Measurements from ENCODE around the gene DMD.
"Not testable (repeated sequence)": the region's sequence is repeated elsewhere in the genome, so short reads cannot be mapped to it uniquely, and the experiment has no call there.

Gene DMD

DNA sequence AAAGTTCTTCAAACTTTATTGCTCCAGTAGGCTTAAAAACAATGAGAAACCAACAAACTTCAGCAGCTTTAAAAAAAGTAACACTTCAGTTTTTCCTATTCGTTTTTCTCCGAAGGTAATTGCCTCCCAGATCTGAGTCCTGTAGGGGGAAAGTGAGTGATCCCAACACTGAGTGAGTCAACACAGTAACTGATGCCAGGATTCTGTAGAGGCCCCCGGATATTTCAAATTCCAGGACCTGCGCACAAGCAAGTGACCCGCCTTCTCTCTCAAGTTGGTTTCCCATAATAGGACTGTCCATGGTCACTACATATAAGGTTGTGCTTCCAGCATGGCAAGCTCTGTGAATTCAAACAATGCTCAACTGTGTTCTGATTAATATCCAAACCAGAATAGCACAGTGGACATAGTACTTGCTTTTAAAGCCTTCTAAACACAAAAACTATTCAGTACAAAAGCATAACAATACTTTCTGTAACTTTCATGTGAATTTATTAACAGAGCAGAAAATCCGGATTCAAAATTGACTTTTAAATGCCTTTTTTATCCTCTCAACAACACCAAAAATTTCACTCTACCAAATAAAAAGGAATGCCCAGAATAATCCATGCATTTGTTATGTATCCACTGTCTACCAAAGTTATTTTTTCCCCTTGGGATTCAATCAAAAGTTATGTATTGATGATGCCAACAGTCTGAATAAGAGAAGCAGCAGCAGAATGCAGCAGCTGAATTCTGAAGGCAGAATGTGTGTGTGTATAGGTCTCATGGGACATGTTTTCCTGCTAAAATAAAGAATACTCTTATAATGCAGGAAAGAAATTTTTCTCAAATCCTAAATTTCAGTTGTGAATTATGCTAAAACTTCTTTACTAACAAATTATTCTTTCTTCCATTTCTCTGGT is at the start of gene DMD:
TSS of gene DMD (minus strand) at position 194 of the 905 bp plus-strand sequence. CDS start 237 bp downstream, outside the sequence.
- DNase-seq = no peak

DNA sequence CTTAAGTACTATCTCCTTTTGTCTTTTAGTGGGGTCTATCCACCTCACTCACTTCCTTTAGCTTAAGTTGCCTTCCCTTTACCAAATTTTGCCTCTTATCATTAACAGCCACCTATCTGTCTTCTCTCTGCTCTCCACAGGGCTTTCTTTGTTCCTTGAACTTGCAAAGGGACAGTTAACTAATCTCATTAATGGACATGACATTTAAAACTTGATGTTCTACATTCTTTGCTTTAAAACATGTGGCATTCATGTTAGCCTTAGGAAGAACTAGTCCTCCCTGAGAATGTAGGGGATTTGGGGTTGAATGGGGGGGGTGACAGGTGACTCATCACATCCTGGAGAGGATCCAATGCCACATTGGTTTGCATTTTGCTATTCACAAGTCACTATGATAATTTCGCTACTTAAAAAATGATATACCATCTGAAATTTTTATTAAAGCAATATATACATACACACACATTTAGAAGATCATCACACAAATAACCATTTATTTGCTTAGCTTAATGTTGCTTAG is 41.0 kb upstream of the DMD start:
- DNase-seq = no peak

- DNase-seq = no peak
Measured at GRCh38 chrX:33218819-33219218, 7.5 kb upstream of the DMD start.

DNA sequence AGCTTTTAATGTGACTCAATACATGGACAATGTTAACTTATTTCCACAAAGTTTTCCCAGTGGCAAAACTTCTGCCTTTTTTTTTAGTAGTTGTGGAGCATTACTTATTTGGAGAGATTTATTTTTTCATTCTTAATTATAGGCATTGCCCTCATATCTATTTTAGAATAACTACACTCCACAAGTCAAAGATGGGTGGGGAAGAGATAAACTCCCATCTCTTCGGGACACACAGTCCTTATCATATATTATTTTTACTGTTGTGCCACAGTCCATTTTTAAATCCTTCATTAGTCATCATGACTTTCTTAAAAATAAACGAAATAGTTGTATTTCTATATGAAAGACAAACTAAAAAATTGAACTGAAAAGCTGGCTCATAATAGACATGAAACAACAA is 1.2 kb downstream of the DMD start:
- no peak for DNase-seq

DNA sequence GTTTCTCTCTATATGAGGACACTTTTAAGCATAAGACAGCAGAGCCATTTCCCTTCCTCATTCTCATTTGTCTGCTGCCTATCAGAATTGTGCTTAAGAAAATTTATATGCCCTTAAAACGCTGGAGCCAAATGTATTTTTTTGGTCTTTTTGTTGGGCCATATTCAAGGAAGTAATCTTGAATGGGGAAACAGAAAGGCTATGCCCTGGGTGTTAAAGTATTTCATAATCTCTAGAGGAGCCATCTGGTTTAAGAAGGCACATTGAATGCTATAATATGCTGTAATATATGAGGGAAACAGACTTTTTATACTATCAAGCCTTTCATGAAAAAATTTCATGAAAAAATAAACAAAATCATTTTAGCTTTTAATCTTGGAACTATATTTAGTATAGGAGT is 4.3 kb downstream of the DMD start:
- no peak for DNase-seq

DNA sequence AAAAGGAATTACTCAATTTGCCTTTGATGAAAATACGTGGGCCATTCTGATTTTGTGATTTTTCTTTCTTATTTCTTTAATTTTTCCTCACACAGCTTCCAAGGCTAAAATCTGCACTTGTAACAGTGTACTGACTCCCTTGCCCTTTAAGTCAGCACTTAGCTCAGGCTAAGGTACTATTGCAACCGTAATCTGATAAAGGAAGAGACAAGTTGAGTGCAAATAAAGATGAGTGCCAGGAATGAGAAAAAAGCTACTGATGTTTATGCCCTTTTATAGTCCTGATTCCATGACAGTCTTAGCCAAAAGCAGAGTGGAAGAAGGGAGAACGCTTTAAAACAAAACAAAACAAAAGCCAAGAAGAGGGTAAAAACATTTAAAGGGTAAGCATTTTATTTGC is 6.0 kb downstream of the DMD start:
- no peak for DNase-seq

DNA sequence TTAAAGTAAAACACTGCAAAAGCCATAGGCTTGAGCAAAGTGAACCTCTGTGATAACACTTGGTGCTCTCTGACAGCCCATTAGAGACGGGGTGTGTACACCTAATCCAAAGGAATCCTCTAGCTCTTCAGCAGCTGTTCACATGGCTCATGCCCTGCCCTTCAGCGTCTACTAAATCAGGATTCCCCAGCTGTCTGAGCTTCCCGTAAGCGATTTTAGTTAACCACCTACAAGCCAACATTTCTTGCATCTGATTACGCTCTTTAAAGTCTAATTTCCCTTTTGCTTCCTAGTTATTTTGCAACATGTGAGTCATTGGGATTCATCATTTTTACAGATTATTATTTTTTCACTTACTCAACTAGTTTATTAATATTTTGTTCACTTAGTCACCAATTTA is 6.5 kb downstream of the DMD start:
- no peak for DNase-seq

DNA sequence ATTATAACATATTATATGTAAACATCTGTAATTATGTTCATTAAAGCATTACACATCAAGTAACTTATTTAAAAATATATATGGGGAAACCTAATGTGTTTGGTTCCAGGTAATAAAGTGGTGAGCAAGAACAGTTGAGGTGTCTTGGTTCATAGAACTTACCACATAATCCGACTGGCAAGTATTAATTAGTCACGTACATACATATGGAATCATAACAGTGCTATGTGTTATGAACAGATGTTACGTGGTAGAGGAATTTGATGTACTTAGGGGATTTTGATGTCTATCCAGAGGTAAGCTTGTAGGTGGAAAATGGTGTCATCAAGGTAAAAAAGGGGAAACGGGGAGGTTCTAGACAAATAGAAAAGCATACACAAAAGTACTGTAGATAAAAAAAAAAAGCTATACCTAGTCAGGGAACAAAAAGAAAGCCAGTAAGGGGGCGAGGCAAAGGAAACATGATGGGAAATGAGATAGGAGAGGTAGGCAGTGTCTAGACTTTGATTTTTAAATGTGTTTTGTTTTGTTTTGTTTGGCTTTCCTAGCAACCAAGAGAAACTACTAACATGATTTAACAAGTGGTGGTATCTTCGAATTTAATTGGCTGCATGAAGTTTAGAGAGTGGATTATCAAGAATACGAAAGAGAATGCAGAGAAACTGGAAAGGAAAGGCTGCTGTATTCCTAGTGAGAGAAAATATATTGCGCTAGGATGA is 12.6 kb downstream of the DMD start:
- no peak for DNase-seq

DNA sequence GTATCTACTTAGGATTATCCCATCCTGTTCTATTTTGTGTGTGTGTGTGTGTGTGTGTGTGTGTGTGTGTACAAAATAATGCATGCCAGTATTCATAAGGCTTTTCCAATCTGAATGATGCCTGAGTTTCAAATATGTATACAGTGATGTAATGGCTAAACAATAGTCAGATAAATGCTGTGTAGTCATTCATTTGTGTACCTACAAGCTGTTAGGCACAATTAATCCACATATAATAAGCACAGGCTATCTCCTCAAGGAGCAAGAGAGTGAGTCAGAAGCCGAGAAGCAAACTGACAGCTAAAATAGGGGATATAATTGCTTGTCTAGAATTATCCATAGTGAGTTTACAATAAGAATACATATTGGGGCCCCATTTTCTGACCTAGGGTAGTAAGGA is 15.7 kb downstream of the DMD start:
- DNase-seq = no peak

DNA sequence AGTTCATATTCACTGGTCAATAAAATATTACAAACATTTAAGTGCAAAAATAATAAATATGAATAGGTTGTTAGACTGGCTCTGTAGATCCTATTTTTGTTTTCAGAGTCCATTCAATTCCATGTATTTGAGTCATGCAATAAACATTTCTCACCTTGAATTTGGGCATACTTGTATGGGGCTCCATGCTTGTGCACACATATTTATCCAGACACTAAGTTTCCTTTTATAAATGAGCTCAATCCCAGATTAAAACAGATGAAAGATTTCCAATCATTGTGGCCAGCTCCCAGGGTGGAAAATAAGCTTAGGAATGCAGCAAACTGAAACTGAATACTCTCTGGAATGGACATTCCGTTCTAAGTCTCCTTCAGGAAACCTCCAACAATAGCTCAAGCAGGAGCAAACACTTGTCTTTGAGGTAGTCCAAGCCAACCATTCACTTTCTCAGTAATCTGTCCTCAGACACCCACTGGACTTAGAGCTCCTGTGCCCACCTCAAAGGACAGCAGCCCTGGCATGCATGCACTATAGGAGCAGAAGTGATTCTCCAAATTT is 16.4 kb downstream of the DMD start:
- no peak for DNase-seq

DNA sequence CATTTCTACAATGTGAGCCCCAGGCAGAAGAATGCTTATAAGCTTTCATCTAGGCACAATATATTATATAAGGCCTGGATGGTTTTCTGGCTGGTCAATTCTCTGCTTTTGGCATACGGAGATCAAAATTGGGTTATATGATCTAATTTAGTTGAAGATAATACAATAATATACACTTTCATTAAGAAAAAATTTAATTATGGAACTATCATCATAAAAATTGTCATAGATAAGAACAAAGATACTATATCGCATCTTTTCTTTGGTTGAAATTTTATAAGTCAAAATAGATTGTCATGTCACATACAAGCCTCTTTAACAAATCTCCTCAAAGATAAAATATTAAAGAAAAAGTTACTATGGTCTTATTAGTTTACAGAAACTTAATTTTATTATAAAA is 17.1 kb downstream of the DMD start:
- DNase-seq = no peak

DNA sequence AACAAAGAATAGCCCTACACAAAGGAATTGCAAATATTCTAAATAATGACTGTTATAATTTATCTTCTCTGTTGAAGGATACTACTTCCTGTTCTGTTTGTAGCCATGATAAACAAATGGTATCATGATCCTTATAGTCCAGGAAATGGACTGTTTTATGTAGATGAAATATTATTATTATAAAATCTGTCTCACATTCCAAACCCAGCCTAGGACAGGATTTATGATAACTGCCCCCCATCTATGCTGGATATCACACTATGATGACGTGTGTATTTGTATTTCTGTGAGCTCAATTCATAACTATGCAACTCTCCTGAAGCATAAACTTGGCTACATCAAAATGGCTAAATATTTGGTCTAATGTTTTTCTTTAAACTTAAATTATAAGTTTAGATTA is 21.3 kb downstream of the DMD start:
- no peak for DNase-seq

DNA sequence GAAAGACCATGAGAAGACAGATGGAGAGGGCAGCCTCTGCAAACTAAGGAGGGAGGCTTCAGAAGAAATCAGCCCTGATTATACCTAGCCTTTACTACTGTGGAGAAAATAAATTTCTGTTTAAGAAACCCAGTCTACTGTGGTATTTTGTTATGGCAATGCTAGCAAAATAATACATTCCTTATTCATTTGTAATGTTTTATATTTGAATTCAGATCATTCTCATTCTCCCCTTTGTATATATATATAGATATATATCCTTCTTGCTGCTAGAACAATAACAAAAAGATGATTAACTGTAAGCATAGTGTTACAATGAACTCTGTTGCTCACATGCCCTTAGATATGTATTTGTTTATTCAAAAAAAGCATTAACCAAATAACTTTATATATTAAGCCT is 22.5 kb downstream of the DMD start:
- DNase-seq = no peak

DNA sequence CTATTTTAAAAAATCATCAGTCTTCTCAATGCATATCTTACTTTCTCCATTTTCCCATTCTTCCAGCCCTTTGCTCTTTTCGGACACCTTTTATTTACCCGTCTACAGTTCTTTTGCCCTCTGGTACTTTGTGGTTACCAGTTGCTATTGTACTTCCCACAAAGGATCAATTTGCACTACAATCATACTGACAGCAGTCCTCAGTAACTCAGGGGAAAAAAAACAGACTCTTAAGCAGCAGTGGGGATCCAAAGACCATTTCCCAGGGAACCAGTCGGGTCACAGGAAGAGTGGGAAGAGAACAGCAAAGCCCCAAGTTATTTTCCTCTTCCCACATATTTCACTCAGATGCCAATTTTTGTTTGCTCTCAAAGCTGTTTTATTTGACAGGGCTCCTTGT is 23.1 kb downstream of the DMD start:
- no peak for DNase-seq

DNA sequence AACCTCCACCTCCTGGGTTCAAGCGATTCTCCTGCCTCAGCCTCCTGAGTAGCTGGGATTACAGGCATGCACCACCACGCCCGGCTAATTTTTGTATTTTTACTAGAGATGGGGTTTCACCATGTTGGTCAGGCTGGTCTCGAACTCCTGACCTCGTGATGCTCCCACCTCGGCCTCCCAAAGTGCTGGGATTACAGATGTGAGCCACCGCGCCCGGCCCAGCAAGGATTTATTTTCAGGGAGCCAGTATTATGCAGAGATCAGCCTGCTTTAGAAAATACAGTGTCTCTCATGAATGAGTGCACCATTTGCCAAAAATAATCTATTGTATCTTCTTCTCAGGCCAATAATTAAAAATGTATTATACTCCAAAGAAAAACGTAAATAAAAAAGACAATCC is 26.5 kb downstream of the DMD start:
- DNase-seq = not testable (repeated sequence)

GRCh38 chrX:33183361-33183760 is 28.0 kb downstream of the DMD start:
- peak; percentile 25 for DNase-seq

DNA sequence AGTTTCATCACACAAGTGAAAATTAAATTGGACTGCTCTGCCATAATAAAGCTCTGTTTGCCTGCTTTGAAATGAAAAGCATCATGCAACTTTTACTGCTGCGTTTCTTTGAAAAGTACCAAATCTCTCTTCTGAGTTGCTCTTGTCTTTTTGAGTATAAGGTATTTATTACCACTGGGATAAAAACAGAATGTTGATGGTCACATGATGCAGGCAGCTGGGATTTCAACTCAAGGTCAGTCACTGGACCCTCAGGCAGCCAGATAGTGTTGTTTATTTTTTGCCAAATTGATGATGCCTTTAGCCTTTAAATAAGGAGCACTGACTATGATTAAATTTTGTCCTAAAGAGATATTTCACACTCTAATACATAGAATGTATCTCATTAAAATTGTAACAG is 32.7 kb downstream of the DMD start:
- no peak for DNase-seq

- DNase-seq = no peak
Measured at GRCh38 chrX:33178218-33178617, 33.1 kb downstream of the DMD start.

DNA sequence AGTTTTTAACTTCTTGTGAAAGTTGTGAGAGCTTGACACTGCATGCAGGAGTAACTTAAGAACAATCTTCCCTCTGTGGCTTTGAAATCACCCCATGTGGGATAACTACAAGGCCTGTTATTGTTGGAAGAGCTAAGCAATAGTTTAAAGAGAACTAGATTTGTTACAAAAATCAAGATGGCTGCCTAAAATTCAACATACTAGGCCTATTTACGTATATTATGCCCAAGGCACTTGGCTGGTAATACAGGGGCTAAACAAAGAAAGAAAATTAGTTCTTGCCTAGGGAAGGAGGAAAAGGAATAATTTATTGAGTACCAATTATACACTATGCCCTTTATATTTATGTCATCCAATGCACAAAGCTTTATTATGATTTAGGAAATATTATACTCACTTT is 36.1 kb downstream of the DMD start:
- DNase-seq = no peak

DNA sequence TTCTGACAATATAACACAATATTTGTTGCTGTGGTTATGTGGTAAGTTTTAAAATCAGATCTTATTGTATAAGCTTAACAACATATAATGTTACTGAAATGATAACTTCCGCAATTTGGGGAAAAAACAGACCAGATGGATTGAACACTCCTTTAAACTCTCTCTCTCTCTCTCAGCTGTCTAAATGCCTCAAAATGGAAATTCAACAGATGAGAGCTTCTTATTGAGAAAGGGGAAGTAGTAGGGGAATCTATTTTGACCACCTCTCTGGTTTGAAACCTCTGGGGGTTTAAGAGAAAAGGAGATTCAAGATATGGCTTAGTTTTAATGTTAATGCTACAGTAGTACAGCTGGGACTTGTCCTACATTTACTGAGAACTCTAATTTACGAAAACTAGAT is 40.3 kb downstream of the DMD start:
- DNase-seq = no peak

DNA sequence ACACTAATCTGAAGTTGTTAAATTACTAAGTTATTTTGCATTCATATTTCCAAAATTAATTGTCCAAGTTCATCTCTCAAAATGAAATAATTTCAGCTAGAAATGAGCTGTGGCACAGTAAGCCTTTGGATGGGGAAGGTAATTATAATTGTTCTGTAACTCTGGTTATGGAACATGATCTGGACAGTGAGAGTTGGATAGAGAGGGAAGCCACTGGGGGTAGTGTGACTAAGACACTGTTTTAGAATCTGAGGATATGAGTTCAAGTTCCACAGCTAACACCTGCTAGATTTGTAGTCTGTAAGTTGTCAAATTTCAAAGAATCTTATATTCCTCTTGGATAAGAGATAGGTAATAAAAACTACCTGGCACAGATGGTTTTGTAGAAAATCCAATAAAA is 49.5 kb downstream of the DMD start:
- DNase-seq = no peak

- DNase-seq = no peak
Measured at GRCh38 chrX:33160273-33160672, 51.1 kb downstream of the DMD start.

DNA sequence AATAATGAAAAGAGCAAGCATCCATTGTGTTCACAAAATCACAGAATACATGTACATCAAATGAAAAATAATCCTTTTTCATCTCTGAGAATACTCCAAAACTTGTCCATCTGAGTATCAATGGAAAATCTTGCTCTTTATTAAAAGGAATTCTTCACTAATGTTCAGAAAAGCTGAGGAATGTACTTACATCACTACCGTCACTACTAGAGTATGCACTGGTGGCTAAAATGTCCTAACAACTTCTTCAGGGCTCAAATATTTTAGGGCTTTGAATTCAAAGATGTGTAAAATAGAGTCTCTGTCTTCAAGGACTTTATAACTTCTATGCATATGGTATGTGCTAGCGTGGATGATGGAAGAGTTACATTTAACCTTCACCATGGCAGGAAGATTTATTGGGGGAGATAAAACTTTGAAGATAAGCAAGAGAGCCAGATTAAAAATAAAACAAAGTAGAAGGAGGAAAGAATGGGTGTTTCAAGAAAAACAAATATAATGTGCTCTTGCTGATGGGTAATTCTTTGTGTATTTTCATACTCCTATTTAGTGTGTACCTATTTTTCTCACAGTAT is 55.1 kb downstream of the DMD start:
- no peak for DNase-seq

- DNase-seq = no peak
Measured at GRCh38 chrX:33149580-33149979, 61.8 kb downstream of the DMD start.
